GM18505 (cell line): Measurements from ENCODE around the gene LRRC63.

ENCODE experiments used
- ATAC-seq: cut with Tn5 transposase; IDR thresholded peaks from one replicate; pipeline ENCODE4 v1.9.1; 2021; ENCODE audit not compliant: unreplicated experiment
- POLR2A ChIP-seq: IDR thresholded peaks from 4 replicates; pipeline ENCODE4 v1.6.1; 2011; ENCODE audit warnings: borderline replicate concordance; ENCODE audit not compliant: insufficient read depth, insufficient read length; ENCODE audit errors: extremely low read depth

LRRC63 gene

DNA sequence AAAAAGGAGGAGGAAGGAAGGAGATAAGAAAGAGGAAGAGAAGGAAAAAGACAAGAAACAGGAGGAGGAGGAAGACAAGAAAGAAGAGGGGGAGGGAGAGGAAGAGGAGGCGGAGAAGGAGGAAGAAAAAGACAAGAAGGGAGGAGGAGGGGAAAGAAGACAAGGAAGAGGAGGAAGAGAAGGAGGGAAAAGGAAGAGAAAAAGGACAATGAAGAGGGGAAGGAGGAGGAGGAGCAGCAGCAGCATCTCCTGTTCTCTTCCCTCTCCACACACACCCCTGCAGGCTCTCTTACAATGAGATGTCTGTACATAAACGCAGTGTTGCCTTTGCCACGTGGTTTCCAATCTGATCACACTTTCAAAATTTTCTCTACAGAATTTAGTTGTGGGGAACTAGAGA is 108.7 kb downstream of the LRRC63 start:
- TF ChIP-seq POLR2A: no peak
- ATAC-seq: no peak

DNA sequence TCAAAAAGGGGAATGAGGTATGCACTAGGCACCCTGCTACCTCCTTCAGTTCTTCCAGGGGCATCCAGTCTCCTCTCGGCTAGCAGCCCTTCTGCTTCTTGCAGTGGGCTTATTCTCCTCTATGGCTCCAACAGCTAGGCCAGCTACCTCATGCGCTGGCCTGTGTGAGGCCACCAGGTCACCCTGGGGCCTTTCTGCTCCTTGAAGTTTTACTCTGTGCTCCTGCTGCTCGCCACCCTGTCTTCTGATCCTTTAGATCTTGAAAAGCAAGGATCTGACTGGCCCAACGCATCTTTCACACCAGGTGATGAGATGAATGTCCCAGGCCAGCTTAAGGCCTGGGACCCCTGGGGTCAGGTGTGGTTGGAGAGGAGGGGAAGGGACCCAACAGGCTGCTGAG is 109.1 kb downstream of the LRRC63 start:
- no peak for TF ChIP-seq POLR2A
- no peak for ATAC-seq

DNA sequence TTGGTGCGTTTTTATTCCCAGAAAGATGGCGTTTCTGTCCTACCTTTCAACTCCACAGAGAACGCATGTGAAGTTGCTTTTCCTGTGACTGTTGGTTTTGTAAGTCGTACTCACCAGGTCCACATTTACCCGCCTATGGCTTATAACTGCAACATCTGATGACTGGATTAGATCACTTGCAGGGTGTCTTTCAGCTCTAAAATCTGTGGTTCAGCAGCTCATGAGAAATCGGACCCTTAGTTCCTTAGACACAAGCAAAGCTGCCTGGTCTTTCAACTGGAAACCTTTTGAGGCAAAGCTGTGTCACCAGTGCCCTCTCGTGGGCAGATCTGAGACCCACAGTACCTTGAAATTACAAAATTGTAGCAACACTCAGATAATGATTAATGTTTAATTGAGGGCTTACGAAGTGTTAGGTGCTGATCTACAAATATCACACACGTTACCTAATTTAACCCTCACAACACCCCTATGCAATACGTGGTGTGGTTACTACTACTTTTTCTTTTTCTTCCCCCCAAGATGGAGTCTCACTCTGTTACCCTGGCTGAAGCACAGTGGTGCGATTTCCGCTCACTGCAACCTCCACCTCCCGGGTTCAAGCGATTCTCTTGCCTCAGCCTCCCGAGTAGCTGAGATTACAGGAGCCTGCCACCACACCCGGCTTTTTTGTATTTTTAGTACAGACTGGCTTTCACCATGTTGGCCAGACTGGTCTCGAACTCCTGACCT is 109.9 kb downstream of the LRRC63 start:
- no peak for ATAC-seq

DNA sequence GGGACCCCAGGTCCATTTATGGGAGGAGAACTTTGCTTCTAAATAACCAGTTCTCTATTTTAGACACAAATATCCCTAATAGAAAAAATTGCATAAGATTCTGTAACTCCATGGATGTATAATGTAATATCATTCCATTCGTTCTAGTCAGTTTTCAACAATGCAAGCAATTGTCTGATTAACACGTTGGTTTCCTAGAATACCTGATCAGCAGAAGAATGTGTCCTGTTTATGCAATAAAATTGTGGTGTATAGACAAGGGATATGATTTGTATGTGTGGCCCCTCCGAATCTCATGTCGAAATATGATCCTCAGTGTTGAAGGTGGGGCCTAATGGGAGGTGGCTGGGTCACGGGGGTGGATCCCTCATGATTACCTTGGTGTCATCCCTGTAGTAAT is 113.2 kb downstream of the LRRC63 start:
- ATAC-seq: no peak
- no peak for TF ChIP-seq POLR2A

More for the DNA sequence above, 109.9 kb downstream of the LRRC63 start:
- no peak for TF ChIP-seq POLR2A
